Loucy (cell line): ENCODE results near the gene JMJD4.

Source experiments
- CTCF ChIP-seq: fragments of 200-600 bp; sonication (generic); conservative IDR thresholded peaks from 2 replicates; pipeline ENCODE4 v1.5.1; 2014; ENCODE audit warnings: mild to moderate bottlenecking, antibody characterized with exemption, low read length
- EZH2phosphoT487 ChIP-seq: fragments of 200-600 bp; IDR thresholded peaks from 2 replicates; pipeline ENCODE4 v1.6.1; 2018; ENCODE audit warnings: antibody characterized with exemption, mild to moderate bottlenecking, moderate library complexity, borderline replicate concordance

DNA sequence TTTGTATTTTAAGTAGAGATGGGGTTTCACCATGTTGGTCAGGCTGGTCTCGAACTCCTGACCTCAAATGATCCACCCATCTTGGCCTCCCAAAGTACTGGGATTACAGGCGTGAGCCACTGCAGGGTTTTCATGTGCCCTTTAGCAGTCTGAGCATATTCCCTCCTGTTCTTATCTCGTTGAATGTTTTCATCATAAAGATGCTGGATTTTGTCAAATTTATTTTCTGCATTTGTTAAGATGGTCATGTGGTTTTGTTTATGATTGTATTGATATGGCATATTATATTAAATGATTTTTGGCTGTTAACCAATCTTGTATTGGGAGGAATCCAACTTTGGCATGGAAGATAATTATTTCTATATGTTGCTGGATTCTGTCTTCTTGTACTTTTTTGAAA lies 8.8 kb downstream of the JMJD4 start:
- TF ChIP-seq CTCF (no peak), EZH2phosphoT487 (no peak)
